GM11168 (cell line): ENCODE measurements around the gene N4BP2.
"Not testable (repeated sequence)": the region's sequence is repeated elsewhere in the genome, so short reads cannot be mapped to it uniquely, and the experiment has no call there.

Experiments
- in situ Hi-C: fragments of 300-500 bp; cut with MboI; formaldehyde crosslinking; loops from one replicate; pipeline ENCODE4 v1.12.0; 2022; ENCODE audit warnings: low sequenced_read_pairs; ENCODE audit not compliant: unreplicated experiment

The N4BP2 gene

GRCh38 chr4:40086421-40086820, 29.8 kb downstream of the N4BP2 start:
- in situ Hi-C loops, result no loop called here

- in situ Hi-C loops, result no loop called here
Observed at GRCh38 chr4:40087799-40088366, 31.2 kb downstream of the N4BP2 start.

DNA sequence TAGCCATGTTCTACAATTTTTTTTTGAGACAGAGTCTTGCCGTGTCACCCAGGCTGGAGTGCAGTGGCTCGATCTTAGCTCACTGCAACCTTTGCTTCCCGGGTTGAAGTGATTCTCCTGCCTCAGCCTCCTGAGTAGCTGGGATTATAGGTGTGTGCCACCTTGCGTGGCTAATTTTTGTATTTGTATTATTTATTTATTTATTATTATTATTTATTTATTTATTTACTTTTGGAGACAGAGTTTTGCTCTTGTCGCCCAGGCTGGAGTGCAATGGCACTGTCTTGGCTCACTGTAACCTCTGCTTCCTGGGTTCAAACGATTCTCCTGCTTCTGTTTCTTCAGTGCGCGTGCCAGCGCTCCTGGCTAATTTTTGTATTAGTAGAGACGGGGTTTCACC, 36.8 kb downstream of the N4BP2 start:
- in situ Hi-C loops, result not testable (repeated sequence)

GRCh38 chr4:40099010-40099409, 42.4 kb downstream of the N4BP2 start:
- in situ Hi-C loops, result no loop called here

- in situ Hi-C loops, result not testable (repeated sequence)
Observed at GRCh38 chr4:40107150-40107549, 50.5 kb downstream of the N4BP2 start.

- in situ Hi-C loops, result no loop called here
Observed at GRCh38 chr4:40112027-40112792, 55.6 kb downstream of the N4BP2 start.

- in situ Hi-C loops, result no loop called here
Observed at GRCh38 chr4:40114206-40114605, 57.6 kb downstream of the N4BP2 start.

- in situ Hi-C loops, result no loop called here
Observed at GRCh38 chr4:40118861-40119260, 62.2 kb downstream of the N4BP2 start.

- in situ Hi-C loops, result no loop called here
Observed at GRCh38 chr4:40119344-40119743, 62.7 kb downstream of the N4BP2 start.

DNA sequence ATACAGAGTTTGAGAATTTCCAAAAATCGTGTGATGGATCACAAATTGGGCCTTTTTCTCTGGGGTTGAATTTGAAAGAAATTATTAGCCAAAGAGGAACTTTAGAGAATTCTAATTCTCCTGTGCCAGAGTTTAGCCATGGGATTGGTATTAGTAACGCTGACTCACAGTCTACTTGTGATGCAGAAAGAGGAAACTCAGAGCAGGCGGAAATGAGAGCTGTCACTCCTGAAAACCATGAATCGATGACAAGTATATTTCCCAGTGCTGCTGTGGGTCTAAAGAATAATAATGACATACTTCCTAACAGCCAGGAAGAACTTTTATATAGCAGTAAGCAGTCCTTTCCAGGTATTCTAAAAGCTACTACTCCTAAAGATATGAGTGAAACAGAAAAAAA, 64.9 kb downstream of the N4BP2 start:
- in situ Hi-C loops, result no loop called here

GRCh38 chr4:40122941-40123340, 66.3 kb downstream of the N4BP2 start:
- in situ Hi-C loops, result no loop called here

DNA sequence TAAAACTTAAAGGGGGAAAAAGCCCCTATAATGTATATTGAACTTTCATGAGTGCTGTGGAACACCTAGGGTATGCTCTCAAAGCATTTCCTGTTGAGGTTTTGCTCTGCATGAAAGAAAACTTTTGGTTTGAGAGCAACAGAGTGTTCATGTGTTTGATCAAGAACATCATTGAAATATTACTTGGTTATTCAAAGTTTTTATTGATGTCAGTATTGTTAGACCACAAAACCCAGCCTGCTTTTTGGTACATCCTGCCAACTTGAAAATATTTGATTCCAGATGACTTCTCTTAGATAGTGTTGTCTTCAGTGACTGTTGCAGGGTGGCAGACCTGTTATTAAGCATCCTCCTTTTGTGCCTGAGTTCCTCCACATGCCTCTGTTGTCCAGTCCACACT, 68.0 kb downstream of the N4BP2 start:
- in situ Hi-C loops, result no loop called here

- in situ Hi-C loops, result no loop called here
Observed at GRCh38 chr4:40130401-40131036, 73.9 kb downstream of the N4BP2 start.

- in situ Hi-C loops, result no loop called here
Observed at GRCh38 chr4:40132816-40133215, 76.2 kb downstream of the N4BP2 start.

DNA sequence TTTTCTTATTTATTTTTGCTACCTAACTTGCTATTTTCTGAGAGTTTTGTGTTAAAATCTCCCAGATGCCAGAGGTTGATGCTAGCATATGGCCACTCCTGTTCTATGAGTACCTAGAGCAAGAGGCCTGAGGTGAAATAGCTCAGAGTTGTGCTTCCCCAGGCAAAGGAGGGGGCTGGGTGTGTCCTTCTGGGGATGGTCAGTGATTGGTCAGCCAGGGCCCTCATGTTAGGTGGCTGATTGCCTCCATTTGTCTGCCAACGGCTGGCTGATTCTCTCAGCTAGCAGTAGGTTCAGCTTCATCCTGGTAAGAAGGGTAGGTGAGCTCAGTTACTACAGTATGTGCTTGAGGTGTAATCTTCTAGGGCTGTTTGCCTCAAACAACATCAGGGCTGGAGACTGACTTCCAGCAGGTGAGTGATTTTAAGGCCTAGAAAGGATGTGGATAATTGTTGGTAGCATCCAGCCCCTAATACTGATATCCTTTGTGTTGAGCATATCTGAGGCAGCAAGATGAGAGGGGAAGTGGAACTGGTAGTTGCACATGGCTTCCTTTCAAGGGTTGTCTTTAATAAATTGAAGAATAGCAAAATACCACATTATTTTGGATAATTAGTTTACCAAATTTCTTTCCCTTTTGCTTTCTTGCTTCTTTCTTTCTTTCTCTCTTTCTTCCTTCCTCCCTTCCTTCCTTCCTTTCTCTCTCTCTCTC, 77.7 kb downstream of the N4BP2 start:
- in situ Hi-C loops, result no loop called here

DNA sequence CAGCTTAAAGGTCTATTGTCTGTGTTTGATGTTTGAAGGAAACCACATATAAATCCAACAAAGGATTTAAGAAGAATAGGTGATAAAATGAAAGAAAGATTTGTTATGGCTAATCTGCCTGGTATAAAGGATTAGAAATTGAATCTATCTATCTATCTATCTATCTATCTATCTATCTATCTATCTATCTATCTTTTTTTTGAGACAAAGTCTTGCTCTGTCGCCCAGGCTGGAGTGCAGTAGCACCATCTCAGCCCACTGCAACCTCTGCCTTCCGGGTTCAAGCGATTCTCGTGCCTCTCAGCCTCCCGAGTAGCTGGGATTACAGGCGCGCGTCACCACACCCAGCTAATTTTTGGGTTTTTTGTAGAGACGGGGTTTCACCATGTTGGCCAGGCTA, 79.6 kb downstream of the N4BP2 start:
- in situ Hi-C loops, result not testable (repeated sequence)

DNA sequence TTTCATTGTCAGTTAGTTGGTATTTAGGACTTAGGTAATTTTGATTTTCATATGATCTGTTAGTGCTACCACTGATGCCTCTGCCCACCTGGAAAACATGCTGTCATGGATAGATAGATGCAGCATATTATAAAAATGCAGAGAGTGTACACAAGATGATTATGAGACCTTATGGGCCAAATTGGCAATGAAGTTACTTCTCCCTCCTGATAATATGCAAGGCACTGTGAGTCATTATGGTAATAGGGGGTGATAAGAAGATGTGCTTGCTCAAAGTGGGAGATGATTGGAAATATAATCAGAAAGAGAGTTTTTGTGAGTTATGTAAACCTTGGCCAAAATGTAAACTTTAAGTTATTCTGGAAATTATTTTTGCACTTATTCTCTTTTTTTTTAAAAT, 83.5 kb downstream of the N4BP2 start:
- in situ Hi-C loops, result no loop called here

DNA sequence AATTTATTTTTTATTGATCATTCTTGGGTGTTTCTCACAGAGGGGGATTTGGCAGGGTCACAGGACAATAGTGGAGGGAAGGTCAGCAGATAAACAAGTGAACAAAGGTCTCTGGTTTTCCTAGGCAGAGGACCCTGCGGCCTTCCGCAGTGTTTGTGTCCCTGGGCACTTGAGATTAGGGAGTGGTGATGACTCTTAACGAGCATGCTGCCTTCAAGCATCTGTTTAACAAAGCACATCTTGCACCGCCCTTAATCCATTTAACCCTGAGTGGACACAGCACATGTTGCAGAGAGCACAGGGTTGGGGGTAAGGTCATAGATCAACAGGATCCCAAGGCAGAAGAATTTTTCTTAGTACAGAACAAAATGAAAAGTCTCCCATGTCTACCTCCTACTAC, 83.9 kb downstream of the N4BP2 start:
- in situ Hi-C loops, result not testable (repeated sequence)

GRCh38 chr4:40143926-40144508, 87.4 kb downstream of the N4BP2 start:
- in situ Hi-C loops, result no loop called here

DNA sequence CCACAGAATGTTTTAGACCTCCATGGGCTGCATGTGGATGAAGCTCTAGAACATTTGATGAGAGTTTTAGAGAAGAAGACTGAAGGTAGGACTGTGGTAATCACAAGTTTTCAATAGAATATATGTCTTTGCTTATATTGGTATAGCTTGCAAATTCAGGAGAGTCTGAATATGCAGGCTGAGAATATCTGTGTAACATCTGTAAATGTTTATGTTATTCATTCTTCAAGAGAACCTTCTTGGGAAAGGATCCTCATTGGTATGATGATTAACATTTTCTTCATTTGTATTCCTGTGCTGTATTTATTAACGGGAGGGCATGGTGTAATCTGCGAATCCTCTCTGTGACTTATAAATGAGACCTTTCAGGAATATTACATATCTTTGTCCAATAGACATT, 88.1 kb downstream of the N4BP2 start:
- in situ Hi-C loops, result loop anchor here (5.0 kb wide), 1 partner anchor 173 kb away; no protein-coding TSS in a partner anchor

- in situ Hi-C loops, result loop anchor here (5.0 kb wide), 1 partner anchor 170 kb away; no protein-coding TSS in a partner anchor
Observed at GRCh38 chr4:40147490-40147889, 90.8 kb downstream of the N4BP2 start.
